Measurements from ENCODE around the gene DLST.

Gene DLST

GRCh38 chr14:74864198-74864597 lies 17.5 kb upstream of the DLST start:
- no peaks in the 10 kb centered on the region for H3K27me3 ChIP-seq (ENCODE audit: insufficient read depth, poor library complexity, severe bottlenecking)
- no peak overlapping the region for H3K27ac ChIP-seq (replicated peaks)
- no peak for DNase-seq (ENCODE audit: low read depth in 1 of 2, low spot score in 1 of 2)
- H3K4me3 ChIP-seq (replicated peaks; ENCODE audit: insufficient read depth, low read length): no peak overlapping the region
- TF ChIP-seq POLR2AphosphoS5 (IDR thresholded peaks at IDR 0.05; ENCODE audit: low read depth) (no peak), REST (IDR thresholded peaks at IDR 0.05; ENCODE audit: insufficient replicate concordance, low read depth) (no peak)

GRCh38 chr14:74865156-74865555 lies 16.6 kb upstream of the DLST start:
- TF ChIP-seq CTCF (IDR thresholded peaks at IDR 0.05; ENCODE audit: insufficient read depth, low read length) (no peak), GABPA (IDR thresholded peaks at IDR 0.05; ENCODE audit: low read depth) (no peak), POLR2AphosphoS5 (IDR thresholded peaks at IDR 0.05; ENCODE audit: low read depth) (no peak), SPI1 (IDR thresholded peaks at IDR 0.05; ENCODE audit: borderline replicate concordance, low read depth) (no peak), REST (IDR thresholded peaks at IDR 0.05; ENCODE audit: insufficient replicate concordance, low read depth) (no peak)
- Histone ChIP-seq H3K27me3 (ENCODE audit: insufficient read depth, poor library complexity, severe bottlenecking) (no peaks in the 10 kb centered on the region), H3K27ac (replicated peaks) (no peak overlapping the region), H3K4me3 (replicated peaks; ENCODE audit: insufficient read depth, low read length) (no peak overlapping the region)
- DNase-seq (ENCODE audit: low read depth in 1 of 2, low spot score in 1 of 2): no peak

- TF ChIP-seq SPI1 (IDR thresholded peaks at IDR 0.05; ENCODE audit: borderline replicate concordance, low read depth): no peak
- no peak for TF ChIP-seq CTCF (IDR thresholded peaks at IDR 0.05; ENCODE audit: insufficient read depth, low read length)
- no peak for TF ChIP-seq POLR2AphosphoS5 (IDR thresholded peaks at IDR 0.05; ENCODE audit: low read depth)
- TF ChIP-seq GABPA (IDR thresholded peaks at IDR 0.05; ENCODE audit: low read depth): no peak
- TF ChIP-seq REST (IDR thresholded peaks at IDR 0.05; ENCODE audit: insufficient replicate concordance, low read depth): no peak
- Histone ChIP-seq H3K27ac (replicated peaks) (no peak overlapping the region), H3K4me3 (replicated peaks; ENCODE audit: insufficient read depth, low read length) (no peak overlapping the region), H3K27me3 (ENCODE audit: insufficient read depth, poor library complexity, severe bottlenecking) (no peaks in the 10 kb centered on the region)
- DNase-seq (ENCODE audit: low read depth in 1 of 2, low spot score in 1 of 2): no peak
These were observed 14.9 kb upstream of the DLST start for GRCh38 chr14:74866708-74867389.

Measured in HL-60 (cell line).